ENCODE results near the gene PPP2R1B. TPM values are rescaled to one million over a fixed set of nuclear protein-coding genes. Genes with fewer than 3 reads are reported as not detected.

PPP2R1B gene
- total RNA-seq, 1 experiment from 2014 or later: 105 TPM

- no peak overlapping the region for H2BK12ac ChIP-seq (ENCODE audit: insufficient read length, low read depth, low read length)
- H2AFZ ChIP-seq (ENCODE audit: low read length): no peak overlapping the region
- no peak overlapping the region for H3K4me3 Mint-ChIP-seq
- no peak overlapping the region for H3K4ac ChIP-seq (ENCODE audit: low read depth, low read length)
- no peak for TF ChIP-seq CTCF (conservative IDR thresholded peaks at IDR 0.05)
- H4K8ac ChIP-seq (replicated peaks; ENCODE audit: insufficient read length, low read depth, low read length): no peak overlapping the region
- no peak for DNase-seq
- no peak overlapping the region for H3K27ac Mint-ChIP-seq
- no peak overlapping the region for H2BK20ac ChIP-seq (ENCODE audit: low read depth, low read length, poor library complexity, severe bottlenecking)
- no peak overlapping the region for H3K23ac ChIP-seq (ENCODE audit: insufficient read length, low read depth, low read length)
- no peak overlapping the region for H3K4me2 ChIP-seq (ENCODE audit: insufficient read depth, insufficient read length, low read length)
- H3K9me3 ChIP-seq (ENCODE audit: control insufficient read depth, low read depth, low read length): no peaks in the 10 kb centered on the region
- no peak overlapping the region for H3K56ac ChIP-seq (ENCODE audit: insufficient read length, low read depth, low read length)
- no peaks in the 10 kb centered on the region for H3K27me3 ChIP-seq (ENCODE audit: insufficient read depth, low read length)
- H2BK15ac ChIP-seq (ENCODE audit: low read depth, low read length): no peak overlapping the region
- H4K20me1 ChIP-seq (ENCODE audit: control insufficient read depth, insufficient read depth, insufficient read length): no peaks in the 10 kb centered on the region
- no peaks in the 10 kb centered on the region for H3K23me2 ChIP-seq (ENCODE audit: insufficient read length, low read depth, low read length, poor library complexity, severe bottlenecking)
- no peaks in the 10 kb centered on the region for H3K9me3 Mint-ChIP-seq
- no peak overlapping the region for H3K14ac ChIP-seq (ENCODE audit: insufficient read depth, low read length)
- H3K4me1 Mint-ChIP-seq: peaks cover 3% of the 10 kb centered on the region in 2 experiments; a peak in 1 of 4 replicates
- no peak overlapping the region for H2BK120ac ChIP-seq (ENCODE audit: low read depth, low read length, poor library complexity, severe bottlenecking)
- H2AK5ac ChIP-seq (ENCODE audit: insufficient read length, low read length): no peak overlapping the region
- H4K5ac ChIP-seq (ENCODE audit: insufficient read length, low read depth, low read length): no peak overlapping the region
- H3K27ac ChIP-seq (ENCODE audit: insufficient read length, low read depth, low read length): no peak overlapping the region
- H3K79me2 ChIP-seq (ENCODE audit: insufficient read depth, low read length): no peaks in the 10 kb centered on the region
- H3T11ph ChIP-seq (ENCODE audit: low read length): no peak overlapping the region
- H3K4me1 ChIP-seq (ENCODE audit: insufficient read depth, low read length): no peaks in the 10 kb centered on the region
- no peaks in the 10 kb centered on the region for H3K27me3 Mint-ChIP-seq (ENCODE audit: low read depth)
- WGBS (ENCODE audit: extremely low coverage, insufficient read length, low lambda C conversion rate): no CpG with 5 or more reads among the region's 8 CpGs
- no peak overlapping the region for H4K91ac ChIP-seq (ENCODE audit: insufficient read length, low read depth, low read length)
- no peak overlapping the region for H3K9ac ChIP-seq (ENCODE audit: extremely low read depth, insufficient read length, low read length)
- H3K79me1 ChIP-seq (ENCODE audit: insufficient read depth, low read depth, low read length, poor library complexity, severe bottlenecking): no peaks in the 10 kb centered on the region
- no peak overlapping the region for H2BK5ac ChIP-seq (ENCODE audit: insufficient read length, low read length)
- no peak overlapping the region for H3K18ac ChIP-seq (ENCODE audit: insufficient read length, low read depth, low read length)
- peaks cover 0 to 1% (median 0%) of the 10 kb centered on the region in 3 experiments; a peak in 1 of 7 replicates for H3K36me3 Mint-ChIP-seq (ENCODE audit: insufficient read depth in 1 of 3, low read depth in 3 of 3)
These were observed 48.5 kb upstream of the PPP2R1B start for GRCh38 chr11:111814557-111815320.
